GM12873 (cell line): ENCODE results near the gene ORMDL2.

Source experiments
- CTCF ChIP-seq: IDR thresholded peaks from 2 replicates; pipeline ENCODE4 v1.5.1; 2012; ENCODE audit warnings: low read depth, mild to moderate bottlenecking, moderate library complexity, low read length, control low read depth; ENCODE audit not compliant: insufficient read depth; ENCODE audit errors: missing control alignments

ORMDL2 gene

GRCh38 chr12:55839345-55840140 is 21.7 kb downstream of the ORMDL2 start:
- TF ChIP-seq CTCF = no peak

- no peak for TF ChIP-seq CTCF
Observed at GRCh38 chr12:55840581-55841351, 22.9 kb downstream of the ORMDL2 start.

- no peak for TF ChIP-seq CTCF
Observed at GRCh38 chr12:55842681-55843429, 25.0 kb downstream of the ORMDL2 start, which contains the start of gene MMP19. MMP19 (minus strand) TSS chr12:55842936; CDS start chr12:55842830, 106 bp downstream.

GRCh38 chr12:55843431-55843830 is 25.6 kb downstream of the ORMDL2 start:
- no peak for TF ChIP-seq CTCF

GRCh38 chr12:55844961-55845360 is 27.1 kb downstream of the ORMDL2 start:
- no peak for TF ChIP-seq CTCF

GRCh38 chr12:55845361-55845760 is 27.5 kb downstream of the ORMDL2 start:
- TF ChIP-seq CTCF = no peak
